HG03139 (cell line): ENCODE measurements around the gene BCL7C.
A peak's percentile ranks its signal among the peaks of the same experiment; 100 is the strongest.
"Not testable (repeated sequence)": the region's sequence is repeated elsewhere in the genome, so short reads cannot be mapped to it uniquely, and the experiment has no call there.

ENCODE experiments used
- ATAC-seq: cut with Tn5 transposase; IDR thresholded peaks from one replicate; pipeline ENCODE4 v1.9.1; 2021; ENCODE audit not compliant: unreplicated experiment

Gene BCL7C

GRCh38 chr16:30896261-30896888 is 2.5 kb upstream of the BCL7C start, which contains the start of gene CTF1:
Gene CTF1 (plus strand): TSS chr16:30896614. CDS start chr16:30896644, 30 bp downstream.
- ATAC-seq = no peak

- ATAC-seq = no peak
These were observed 1.9 kb upstream of the BCL7C start for GRCh38 chr16:30895627-30896260.

- ATAC-seq = no peak
These were observed 877 bp upstream of the BCL7C start for GRCh38 chr16:30894540-30895368.

- ATAC-seq = no peak
These were observed 497 bp downstream of the BCL7C start for GRCh38 chr16:30893417-30893743.

- no peak for ATAC-seq
These were observed 1.0 kb downstream of the BCL7C start for GRCh38 chr16:30892670-30893416.

GRCh38 chr16:30891043-30891823 is 2.6 kb downstream of the BCL7C start:
- ATAC-seq = not testable (repeated sequence)

GRCh38 chr16:30889721-30890120 is 4.2 kb downstream of the BCL7C start:
- no peak for ATAC-seq

GRCh38 chr16:30888856-30889499 is 4.9 kb downstream of the BCL7C start:
- no peak for ATAC-seq

GRCh38 chr16:30887927-30888326 is 6.0 kb downstream of the BCL7C start:
- ATAC-seq = no peak

GRCh38 chr16:30886145-30886544 is 7.7 kb downstream of the BCL7C start:
- no peak for ATAC-seq

- ATAC-seq = no peak
These were observed 8.7 kb downstream of the BCL7C start for GRCh38 chr16:30885196-30885595.

- no peak for ATAC-seq
These were observed 9.1 kb downstream of the BCL7C start for GRCh38 chr16:30884760-30885159.

GRCh38 chr16:30882429-30883310 is 11.2 kb downstream of the BCL7C start:
- no peak for ATAC-seq

- no peak for ATAC-seq
These were observed 17.0 kb downstream of the BCL7C start for GRCh38 chr16:30876867-30877266.

GRCh38 chr16:30875871-30876801 is 17.7 kb downstream of the BCL7C start:
- no peak for ATAC-seq

GRCh38 chr16:30874821-30875717 is 18.8 kb downstream of the BCL7C start:
- ATAC-seq = peak; percentile 70

GRCh38 chr16:30874244-30874820 is 19.5 kb downstream of the BCL7C start:
- ATAC-seq = no peak
